GM18867 (cell line): ENCODE results near the gene RASSF9.

Experiments
- ATAC-seq: cut with Tn5 transposase; IDR thresholded peaks from one replicate; pipeline ENCODE4 v1.9.1; 2021; ENCODE audit warnings: mild to moderate bottlenecking, moderate library complexity; ENCODE audit not compliant: unreplicated experiment

Gene RASSF9

DNA sequence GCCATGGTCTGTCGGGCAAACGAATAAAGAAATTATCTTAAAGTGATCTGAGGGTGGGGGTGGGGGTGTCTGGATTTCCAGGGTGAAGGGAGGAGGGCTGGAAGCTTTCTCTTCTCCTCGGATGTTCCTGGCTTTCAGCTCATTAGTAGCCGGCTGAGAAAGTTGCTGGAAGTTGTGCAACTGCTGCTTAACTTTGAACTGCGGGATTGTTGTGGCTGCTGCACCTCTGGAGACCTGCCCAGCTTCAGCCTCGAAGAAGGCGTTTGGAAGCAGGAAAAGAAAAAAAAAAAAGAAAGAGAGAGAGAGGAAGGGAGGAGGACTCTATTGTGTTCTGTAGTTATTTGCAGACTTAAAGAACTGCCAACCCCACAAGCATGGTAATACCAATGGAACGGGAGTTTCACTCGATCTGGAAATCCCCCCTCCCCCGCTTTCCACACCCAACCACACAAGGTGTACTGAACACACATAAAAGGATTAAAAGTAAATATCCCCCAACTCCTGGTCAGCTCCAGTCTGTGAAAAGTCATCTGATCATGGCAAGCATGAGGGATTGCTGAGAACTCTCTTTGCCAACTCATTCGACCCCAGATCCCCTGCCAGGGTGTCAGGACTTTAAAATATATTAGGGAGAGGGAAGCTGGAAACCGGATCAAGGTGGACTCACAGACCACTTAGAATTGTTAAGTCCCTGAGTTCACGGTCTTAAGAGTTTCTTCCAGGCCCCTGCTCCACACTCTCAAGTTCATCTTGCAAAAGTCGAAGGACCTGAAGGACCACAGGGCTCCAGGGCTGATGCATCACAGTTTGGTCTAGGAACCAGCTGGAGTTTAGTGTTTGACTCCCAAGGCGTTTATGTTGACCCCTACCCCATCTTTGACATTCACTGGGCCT lies at the start of gene RASSF9:
Gene RASSF9 (minus strand): TSS at position 213 of the 894 bp plus-strand sequence. CDS start 208 bp downstream, at position 5.
- no peak for ATAC-seq

DNA sequence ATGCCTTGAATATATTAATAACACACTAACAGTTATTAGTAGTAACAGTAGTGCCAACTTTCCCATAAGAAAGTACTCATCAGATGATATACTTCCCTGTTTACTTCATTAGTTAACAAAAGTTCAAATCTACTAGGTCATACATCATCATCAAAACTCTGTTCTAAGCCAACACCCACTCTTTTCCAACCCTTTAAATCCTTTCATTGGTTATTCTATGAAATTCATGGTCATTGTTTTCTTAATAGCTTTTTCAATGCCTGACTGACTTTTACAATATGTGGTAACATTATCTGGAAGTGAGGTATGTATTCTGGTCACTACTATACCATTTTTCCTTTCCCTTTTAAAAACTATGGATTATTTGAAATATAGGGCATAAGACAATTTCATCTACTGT lies 47.6 kb upstream of the RASSF9 start:
- ATAC-seq: no peak

DNA sequence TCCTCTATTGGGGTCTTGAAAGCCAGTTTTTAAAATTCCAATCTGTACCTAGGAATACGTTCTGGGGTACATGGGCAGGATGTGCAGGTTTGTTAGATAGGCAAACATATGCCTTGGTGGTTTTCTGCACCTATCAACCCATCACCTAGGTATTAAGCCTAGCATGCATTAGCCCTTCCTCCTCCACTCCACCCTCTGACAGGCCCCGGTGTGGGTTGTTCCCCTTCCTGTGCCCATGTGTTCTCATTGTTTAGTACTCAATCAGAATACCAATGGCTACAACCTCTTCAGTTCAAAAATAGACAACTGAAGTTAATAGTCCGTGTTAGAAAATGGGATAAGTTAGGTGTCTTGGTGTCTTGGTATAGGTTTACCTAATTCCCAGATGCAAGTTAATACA lies 41.2 kb upstream of the RASSF9 start:
- ATAC-seq: no peak

DNA sequence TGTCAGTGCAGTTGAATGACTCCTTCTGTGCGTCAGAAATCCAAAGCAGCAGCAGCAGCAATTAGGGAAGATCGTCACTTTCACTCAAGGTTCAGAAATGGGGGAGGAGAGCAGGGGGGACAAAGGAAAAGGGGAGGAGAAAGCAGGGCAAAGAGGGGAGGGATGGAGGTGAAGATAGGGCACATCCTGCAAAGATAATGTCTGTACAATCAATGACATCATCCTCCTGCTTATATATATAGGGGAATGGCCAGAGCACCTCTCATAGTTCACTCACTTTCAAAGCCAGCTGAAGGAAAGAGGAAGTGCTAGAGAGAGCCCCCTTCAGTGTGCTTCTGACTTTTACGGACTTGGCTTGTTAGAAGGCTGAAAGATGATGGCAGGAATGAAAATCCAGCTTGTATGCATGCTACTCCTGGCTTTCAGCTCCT lies 37.8 kb upstream of the RASSF9 start, which contains the start of gene NTS:
Gene NTS (plus strand): TSS at position 265 of the 431 bp plus-strand sequence. CDS start 109 bp downstream, at position 374.
- ATAC-seq: peak; percentile 70

DNA sequence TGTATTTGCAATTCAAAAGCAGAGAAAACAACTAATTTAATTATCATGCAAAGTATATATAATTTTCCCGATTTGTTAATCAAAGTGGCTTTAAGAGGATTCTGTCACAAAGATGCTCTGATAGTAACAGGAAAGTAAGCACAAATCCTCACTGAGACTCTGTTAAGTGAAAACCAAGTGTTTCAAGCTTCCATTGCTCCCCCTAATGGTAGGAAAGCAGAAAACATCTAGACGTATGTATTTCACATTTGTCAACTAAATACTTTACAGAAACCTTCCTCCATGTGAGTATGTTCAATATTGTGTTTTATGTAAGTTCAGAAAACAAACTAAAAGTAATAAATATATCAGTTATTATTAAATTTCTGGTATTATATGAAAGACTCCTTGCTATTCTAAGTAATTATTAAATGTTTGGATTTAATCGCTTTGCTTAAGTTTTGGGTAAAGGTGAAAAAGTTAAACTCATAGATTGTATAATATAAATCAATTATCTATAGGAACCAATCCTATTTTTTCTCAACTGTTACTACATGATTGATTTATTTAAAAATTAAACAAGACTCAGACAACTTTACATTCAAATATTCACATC lies 36.4 kb upstream of the RASSF9 start:
- ATAC-seq: peak; percentile 80

DNA sequence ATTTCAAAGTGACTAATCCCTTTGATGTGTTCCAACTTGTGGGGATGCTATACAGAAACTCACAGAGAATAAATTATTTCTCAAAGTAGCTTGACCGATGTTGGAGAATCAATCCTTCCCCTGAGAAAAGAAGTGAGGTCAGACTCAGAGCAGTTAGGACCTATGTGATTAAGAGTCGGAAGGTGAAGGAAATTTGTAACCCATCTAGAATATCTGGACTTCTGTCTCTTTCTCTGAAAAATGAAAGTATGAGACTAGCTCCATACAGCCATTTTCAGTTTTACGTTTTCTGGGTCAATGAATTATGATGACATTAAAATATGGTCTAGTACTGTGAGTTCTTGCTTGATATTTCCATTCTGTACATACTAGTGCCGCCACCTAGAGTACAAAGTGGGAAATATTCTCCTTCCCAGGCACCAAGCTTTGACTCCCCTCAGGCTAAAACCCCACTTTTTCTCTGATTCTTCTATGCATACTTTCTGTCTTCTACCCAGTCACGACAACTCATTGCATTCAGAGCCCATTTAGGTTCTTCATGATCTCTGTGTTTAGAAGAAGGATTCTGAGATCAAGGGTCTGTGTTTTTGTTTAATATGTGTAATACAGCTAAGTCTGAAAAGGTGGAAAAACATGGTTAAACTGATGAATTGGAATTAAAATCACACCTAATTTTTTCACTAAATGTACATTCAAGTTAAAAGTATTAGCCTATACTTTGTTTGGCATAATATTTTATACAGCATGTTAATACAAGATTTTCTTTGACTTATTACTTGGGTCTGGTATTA lies 31.0 kb upstream of the RASSF9 start:
- peak; percentile 97 for ATAC-seq

DNA sequence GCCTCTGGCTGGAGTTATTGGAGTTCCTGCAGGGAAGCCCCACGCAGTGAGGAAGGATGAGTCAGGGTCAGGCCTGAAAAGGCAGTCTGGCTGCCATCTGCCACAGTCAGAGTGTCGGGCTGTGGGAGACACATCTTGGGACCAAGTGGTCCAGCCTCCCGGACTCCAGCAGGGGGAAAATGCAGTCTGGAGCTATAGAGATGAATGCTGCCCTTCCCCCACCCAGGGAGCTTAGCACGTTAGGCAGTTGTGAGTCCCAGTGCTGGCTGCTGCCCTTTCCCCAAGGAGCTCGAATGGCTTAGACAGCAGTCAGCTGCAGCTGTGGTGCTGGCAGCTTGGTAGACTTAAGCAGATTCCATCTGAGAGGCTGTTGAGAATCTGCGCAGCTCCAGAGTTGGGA lies 29.7 kb upstream of the RASSF9 start:
- ATAC-seq: no peak

DNA sequence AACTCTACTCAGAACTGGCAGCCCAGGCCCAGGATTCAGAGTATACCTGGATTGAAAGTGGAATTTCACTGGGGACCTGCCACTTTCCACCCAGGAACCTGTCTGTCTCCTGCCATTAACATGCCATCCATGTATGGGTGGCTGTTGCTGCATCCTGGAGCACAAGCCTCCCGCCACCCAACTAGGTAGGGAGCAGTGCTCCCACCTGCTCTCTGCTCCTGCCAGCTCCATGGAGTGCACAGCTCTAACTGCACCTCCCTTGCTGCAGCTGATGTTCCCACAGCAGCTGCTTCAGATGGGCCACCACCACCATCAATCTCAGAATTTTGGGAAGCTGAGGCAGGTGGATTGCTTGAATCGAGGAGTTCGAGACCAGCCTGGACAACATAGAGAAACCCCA lies 20.8 kb upstream of the RASSF9 start:
- no peak for ATAC-seq

DNA sequence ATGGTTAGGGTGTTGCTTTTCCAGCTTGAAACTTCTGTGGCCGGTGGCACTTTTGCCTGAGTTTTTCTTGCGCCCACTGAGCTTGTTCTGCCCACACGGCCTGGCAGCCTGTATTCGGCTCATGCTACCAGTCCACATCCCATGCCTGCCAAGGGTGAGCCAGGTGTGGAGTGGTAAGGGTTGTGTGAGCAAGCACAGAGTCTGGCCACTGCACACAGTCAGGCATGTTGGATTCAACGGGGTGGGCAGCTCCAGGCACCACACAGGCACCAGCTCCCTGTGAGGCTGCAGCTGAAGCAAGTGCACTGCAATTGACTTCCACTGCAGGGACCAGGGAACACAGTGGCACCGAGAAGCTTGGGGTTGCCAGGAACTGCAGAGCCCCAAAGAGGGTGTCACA lies 19.1 kb upstream of the RASSF9 start:
- ATAC-seq: no peak

DNA sequence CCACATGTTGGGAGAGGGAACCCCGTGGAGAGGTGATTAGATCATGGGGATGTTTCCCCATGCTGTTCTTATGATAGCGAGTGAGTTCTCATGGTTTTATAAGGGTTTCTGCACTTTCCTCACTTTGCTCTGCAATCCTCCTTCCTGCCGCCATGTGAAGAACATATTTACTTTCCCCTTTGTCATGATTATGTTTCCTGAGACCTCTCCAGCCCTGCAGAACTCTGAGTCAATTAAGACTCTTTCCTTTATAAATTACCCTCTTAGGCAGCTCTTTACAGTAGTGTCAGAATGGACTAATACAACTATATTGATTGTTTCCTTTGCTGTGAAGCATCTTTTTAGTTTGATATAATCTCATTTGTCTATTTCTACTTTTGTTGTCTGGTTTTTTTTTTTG lies 13.1 kb upstream of the RASSF9 start:
- no peak for ATAC-seq

DNA sequence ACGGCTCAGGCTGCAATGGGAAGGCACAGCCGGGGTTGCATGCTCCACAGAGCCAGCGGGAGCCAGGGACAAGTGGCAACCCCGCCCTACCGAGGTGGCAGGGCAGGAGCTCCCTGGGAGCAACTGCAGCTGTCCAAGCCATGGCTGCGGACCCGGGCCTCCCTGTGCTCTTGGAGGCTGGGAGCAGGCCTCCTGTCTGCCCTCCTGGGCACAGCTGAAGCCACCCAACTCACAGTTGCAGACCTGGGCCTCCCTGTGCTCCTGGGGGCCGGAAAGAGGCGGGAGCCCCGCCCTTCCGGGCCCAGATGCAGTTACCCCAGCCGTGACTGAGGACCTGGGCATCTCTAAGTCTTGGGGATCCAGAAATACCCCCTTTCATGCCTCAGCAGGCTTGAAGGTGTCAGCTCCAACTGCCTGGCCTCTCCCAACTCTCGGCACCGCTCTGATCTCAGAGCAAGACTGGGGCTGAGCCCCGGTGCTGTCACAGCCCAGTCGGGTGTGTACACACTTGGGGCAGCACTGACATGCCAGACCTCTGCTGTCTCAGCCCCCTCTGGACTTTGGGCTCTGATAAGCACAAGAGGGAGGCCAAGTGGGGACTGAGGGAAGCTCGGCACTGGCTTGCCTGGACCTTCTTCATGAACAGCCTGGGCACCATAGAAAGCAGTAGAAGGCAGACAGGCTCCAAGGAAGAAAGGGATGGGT lies 7.5 kb upstream of the RASSF9 start:
- no peak for ATAC-seq

DNA sequence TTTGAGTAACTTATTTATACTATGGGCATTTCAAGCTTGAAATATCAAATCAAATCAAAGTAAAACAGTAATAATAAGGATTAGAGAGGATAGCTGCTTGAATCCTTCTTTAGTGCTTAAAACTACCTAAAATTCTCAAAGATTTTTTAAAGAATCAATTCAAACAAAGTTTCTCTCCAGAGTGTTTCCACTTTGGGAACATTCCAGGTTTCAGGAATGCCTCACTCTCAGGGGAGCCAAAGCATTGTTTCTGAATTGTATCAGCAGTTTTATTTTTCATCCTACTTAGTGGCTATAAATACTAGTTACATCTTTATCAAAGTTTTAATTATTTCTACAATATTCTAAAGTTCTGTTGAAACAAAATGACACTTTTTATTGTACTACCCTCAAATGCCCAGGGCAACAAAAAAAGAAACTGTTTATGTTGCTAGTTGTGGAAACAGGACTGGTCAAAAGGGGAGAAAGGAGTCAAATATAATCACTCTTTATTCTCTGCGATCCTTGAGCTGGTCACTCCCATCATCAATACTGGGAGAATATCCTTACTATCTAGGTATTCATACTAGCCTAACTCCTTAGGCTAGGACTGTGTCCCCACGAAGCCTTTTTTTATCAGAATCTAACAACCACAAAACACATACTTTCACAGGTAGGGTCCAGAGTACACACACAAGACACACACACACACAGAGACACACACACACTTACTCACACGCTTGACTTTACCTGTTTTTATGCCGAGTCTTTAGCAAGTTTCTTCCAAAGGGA lies 598 bp downstream of the RASSF9 start:
- ATAC-seq: no peak

DNA sequence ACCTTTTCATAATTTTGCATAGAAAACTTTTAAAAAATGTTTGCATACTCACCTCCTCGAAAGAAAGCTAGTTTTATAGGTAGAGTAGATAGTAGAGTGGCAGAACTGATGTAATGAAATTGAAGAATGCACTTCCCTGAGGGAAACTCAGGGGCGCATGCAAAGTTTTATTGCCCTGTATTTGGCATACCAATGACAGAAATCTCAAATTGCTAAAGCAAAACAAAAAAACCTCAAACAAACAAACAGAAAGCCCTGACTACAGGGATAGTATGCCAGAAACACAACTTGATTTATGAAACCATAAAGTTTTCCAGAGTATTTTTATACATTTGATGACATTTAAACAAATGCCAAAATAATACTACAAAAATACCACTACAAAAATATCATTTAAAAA lies 1.8 kb downstream of the RASSF9 start:
- no peak for ATAC-seq

DNA sequence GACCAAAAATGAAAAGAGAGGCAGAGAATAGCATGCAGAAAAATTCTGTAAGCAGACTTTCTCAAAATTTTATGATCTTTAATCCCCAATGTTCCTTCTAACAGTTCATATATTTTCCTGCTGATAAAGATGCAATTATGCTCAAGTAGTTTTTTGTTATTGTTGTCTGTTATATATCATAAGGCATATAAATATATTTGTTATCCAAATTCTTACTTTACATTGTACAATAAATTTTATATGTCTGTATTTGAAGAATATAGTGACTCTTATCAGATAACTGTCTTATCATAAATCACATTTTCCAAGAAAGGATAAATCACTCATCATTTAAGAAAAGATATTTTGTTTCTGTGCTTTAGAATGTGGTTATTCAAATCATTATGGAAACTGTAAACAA lies 2.6 kb downstream of the RASSF9 start:
- no peak for ATAC-seq

DNA sequence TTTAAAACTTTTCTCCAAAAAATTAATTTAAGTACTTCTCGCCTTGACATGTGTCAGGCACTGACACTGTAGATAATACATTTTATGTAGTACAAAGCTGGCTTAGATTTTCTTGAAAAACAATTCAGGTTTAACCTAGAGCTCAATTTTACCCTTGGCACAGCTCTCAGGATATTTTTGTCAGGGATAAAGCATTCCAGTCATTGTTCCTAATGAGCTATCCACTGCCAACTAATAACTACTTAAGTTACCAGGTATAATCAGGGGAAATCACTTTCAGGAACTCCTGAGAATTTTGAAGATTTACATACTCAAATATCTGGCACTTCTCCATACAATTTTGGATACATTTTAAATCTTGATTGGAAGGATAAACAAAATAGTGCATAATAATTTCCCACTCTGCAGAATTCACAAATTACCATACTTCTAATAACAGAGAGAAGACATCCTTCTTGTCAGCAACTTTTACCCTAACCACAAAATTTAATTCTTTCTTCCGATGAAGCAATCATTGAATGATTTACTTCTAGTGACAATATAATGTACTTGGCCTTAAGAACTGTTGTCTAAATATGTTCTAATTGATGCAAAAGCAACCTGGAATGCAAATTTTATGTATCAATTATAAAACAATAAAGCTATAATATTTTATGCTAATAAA lies 4.8 kb downstream of the RASSF9 start:
- ATAC-seq: no peak

DNA sequence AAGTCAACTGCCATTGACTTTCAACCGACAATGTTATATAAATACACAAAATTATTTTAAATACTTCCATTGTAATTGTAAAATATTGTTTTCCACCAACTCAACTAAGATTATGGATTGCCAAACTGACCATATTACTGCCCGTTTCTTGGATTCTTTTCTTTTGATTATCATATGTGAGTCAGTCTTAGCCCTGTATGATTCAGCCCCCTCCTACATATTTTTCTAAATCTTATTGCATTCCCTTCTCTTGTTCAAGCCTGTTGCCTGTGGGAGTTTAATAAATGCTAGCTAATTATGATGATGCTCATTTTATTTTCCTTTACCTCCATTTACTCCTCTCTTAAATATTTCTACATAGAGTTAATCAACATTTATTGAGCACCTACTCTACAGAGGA lies 6.8 kb downstream of the RASSF9 start:
- ATAC-seq: no peak

DNA sequence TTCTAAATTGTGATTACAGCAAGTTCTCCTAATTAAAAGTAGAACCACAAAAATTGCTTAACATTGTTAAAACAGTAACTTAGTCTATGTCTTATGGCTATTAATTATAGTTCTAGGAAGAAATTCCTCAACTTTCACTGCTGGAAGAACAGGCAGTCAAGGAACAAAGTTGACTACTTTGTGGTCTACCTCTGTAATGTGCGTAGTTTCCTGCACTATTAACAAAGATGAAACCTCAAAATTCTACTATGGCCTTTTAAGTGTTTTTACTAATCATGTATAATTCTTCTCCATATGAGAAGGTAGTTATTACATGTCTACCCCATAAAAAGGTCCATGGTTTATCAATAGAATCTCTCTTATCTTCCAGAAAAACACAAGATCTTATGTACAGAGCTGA lies 7.6 kb downstream of the RASSF9 start:
- ATAC-seq: no peak

DNA sequence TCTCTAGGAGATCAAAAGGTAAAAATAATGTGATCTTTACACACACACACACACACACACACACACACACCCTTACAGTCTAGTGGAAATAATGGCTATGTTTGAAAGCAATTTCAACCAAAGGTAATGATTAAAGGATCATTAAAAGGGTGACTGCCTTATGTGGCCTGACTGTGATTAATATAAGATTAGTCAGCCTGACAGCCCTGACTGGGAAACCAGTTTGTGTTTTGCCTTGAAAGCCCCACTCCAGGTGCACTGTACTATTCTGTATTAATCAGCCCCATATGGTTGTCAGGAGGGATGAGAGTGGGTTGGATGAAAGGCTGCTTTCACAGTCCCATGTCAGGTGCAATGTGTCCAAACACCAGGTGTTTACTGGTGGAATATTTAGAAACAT lies 10.5 kb downstream of the RASSF9 start:
- ATAC-seq: no peak

DNA sequence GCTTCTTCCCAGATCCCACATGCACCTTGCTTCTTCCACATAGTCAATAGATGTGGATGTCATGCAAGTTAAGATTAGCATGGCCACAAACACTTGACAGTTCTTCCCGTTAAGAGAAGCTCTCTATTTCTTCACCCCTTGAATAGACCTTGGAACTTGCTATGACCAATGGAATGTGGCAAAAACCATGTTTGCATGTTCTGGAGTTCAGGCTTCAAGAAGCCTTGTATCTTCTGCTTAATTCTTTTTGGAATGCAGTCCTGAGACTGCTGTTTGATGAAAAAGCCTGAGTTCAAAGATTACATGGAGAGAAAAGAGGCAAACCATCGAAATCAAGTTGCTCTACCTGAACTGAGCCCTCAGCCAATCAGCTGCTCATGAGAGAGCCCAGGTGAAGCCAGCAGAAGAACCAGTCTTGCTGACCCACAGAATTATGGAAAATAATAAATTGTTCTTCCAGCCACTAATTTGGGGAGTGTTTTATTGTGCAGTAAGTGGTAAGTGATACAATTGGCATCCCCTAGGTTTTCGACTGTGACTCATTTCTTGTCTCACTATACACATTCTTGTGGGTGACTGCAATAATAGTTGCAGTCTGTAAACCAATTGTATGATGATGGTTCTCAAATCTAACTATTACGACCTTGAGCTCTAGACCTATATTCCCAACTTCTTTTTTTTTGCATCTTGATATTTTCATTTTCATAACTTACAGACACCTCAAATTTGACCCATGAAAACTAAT lies 12.6 kb downstream of the RASSF9 start:
- no peak for ATAC-seq
